H1 (cell line): ENCODE measurements around the gene SND1. TPM values are rescaled to one million over a fixed set of nuclear protein-coding genes. Genes with fewer than 3 reads are reported as not detected.

Source experiments
- CHD2 ChIP-seq: IDR thresholded peaks from 2 replicates; pipeline ENCODE4 v1.6.1; 2012; ENCODE audit warnings: low read length, improper control_type of control experiment
- EGR1 ChIP-seq: IDR thresholded peaks from 2 replicates; pipeline ENCODE4 v1.6.1; 2011; ENCODE audit warnings: low read depth, low read length, borderline replicate concordance
- JUND ChIP-seq: IDR thresholded peaks from 2 replicates; pipeline ENCODE4 v1.6.1; 2011; ENCODE audit warnings: mild to moderate bottlenecking, improper control_type of control experiment, low read length
- SAP30 ChIP-seq: fragments of 300-600 bp; sonication (generic); IDR thresholded peaks from 2 replicates; pipeline ENCODE4 v1.7.1; 2012; ENCODE audit warnings: low read length, moderate library complexity, mild to moderate bottlenecking, inconsistent platforms; ENCODE audit not compliant: insufficient read depth, insufficient replicate concordance
- polyA plus RNA-seq, 7 experiments: library from polyadenylated mRNA; depleted of rRNA in 3 of 7; stranded (reverse) in 5 of 7; unstranded in 2 of 7; fragments of >200 nt in 5 of 7; fragments of 200-250 nt in 2 of 7; gene quantifications; 1 replicate in 5 of 7; 2 replicates in 1 of 7; 4 replicates in 1 of 7; pipeline versions ENCODE4 v1.2.1 to v1.2.3, GENCODE V29; 2011 to 2013; ENCODE audit warnings: missing spikeins in 2 of 7, mixed read lengths in 2 of 7
- total RNA-seq: library from RNA; stranded (reverse); fragmentation: NEBNext Ultra II Directional; extraction: Animal tissue kit (Norgen Biotek cat#: 25700); gene quantifications from 2 replicates; pipeline ENCODE4 v1.2.1, GENCODE V29; 2021

The SND1 gene
- total and polyA plus RNA-seq, 2 of the 8 experiments (the other 6 are each of a cell fraction or from before 2014, with no cell fraction given), result 122 to 290 TPM

GRCh38 chr7:127751062-127751461 is 99.1 kb downstream of the SND1 start (continued):
- TF ChIP-seq JUND, result no peak
- no peak for TF ChIP-seq EGR1
- TF ChIP-seq CHD2, result no peak
- no peak for TF ChIP-seq SAP30
